HG03571 (cell line): ENCODE measurements around the gene SRD5A3.
"Not testable (repeated sequence)": the region's sequence is repeated elsewhere in the genome, so short reads cannot be mapped to it uniquely, and the experiment has no call there.

ENCODE experiments used
- ATAC-seq: cut with Tn5 transposase; IDR thresholded peaks from one replicate; pipeline ENCODE4 v1.9.1; 2021; ENCODE audit not compliant: unreplicated experiment

Gene SRD5A3

GRCh38 chr4:55345054-55345453 is 988 bp upstream of the SRD5A3 start:
- no peak for ATAC-seq

- no peak for ATAC-seq
Observed at GRCh38 chr4:55346851-55347255, 811 bp downstream of the SRD5A3 start.

GRCh38 chr4:55347610-55348228 is 1.7 kb downstream of the SRD5A3 start:
- ATAC-seq = no peak

- ATAC-seq = no peak
Observed at GRCh38 chr4:55348466-55348865, 2.4 kb downstream of the SRD5A3 start.

GRCh38 chr4:55350870-55351269 is 4.8 kb downstream of the SRD5A3 start:
- ATAC-seq = not testable (repeated sequence)

GRCh38 chr4:55351824-55352223 is 5.8 kb downstream of the SRD5A3 start:
- no peak for ATAC-seq

- ATAC-seq = no peak
Observed at GRCh38 chr4:55352726-55353125, 6.7 kb downstream of the SRD5A3 start.

- not testable (repeated sequence) for ATAC-seq
Observed at GRCh38 chr4:55353228-55353747, 7.2 kb downstream of the SRD5A3 start.

DNA sequence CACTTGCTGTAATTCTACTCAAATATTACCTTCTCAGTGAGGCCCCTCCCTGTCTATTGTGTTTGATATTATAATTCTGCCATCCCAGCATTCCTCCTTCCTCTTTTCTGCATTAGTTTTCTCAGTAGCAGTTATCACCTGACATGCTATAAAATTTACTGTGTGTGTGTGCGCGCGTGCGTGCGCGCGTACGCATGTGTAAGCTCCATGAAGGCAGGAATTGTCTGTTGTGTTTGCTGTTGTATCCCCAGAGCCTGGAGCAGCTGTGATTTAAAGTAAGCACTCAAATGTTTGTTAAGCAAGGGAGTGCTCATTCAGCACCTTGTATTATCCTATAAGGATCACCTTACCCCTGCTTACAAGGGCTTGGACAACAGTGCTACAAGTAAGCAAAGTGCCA is 8.6 kb downstream of the SRD5A3 start:
- ATAC-seq = no peak

DNA sequence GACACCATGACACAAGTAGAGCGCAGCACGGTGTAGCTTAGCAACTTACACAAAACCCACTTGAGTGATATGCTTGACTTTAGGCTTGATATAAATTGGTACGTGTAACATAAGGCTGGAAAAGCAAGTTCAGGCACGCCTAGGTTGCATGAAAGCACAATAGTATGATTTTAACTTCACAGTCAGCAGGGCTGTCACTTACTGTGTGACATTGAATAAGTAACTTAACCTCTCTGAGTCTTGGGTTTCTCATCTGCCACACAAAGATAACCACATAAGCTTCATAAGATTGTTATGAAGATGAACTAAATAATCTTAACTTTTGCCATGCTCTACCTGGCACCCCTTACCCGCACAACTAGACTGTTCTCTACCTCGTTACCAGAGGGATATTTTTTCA is 9.5 kb downstream of the SRD5A3 start:
- no peak for ATAC-seq

- no peak for ATAC-seq
Observed at GRCh38 chr4:55356991-55357461, 11.0 kb downstream of the SRD5A3 start.

DNA sequence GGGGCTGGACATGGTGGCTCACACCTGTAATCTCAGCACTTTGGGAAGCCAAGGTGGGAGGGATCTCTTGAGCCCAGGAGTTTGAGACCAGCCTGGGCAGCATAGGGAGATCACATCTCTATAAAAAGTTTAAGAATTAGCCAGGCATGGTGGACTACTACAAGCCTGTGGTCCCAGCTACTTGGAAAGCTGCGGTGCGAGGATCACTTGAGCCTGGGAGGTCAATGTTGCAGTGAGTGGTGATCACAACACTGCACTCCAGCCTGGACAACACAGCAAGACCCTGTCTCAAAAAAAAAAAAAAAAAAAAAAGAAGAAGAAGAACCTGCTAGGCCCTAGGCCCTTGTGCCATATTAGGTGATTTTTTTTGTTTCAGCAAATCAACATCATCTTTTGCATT is 12.2 kb downstream of the SRD5A3 start:
- ATAC-seq = no peak

DNA sequence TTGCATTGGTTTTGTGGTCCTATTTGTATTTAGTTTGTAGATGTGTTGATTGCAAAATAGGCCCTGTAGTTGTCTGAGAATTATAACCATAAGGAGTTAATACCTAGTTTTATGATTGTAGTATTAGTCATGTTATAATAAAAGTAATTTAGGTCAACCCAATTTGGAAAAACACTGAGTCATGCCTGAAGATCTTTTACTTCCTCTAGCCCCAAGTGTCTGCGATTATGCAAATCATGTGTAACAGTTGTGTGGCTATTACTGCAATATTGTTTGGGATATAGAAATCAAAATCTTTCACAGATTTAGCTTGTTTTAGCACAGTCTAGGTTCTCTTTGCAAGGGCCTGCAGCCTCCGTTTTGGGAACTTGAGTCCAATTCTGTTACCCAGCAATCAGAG is 12.6 kb downstream of the SRD5A3 start:
- peak; percentile 70 for ATAC-seq

DNA sequence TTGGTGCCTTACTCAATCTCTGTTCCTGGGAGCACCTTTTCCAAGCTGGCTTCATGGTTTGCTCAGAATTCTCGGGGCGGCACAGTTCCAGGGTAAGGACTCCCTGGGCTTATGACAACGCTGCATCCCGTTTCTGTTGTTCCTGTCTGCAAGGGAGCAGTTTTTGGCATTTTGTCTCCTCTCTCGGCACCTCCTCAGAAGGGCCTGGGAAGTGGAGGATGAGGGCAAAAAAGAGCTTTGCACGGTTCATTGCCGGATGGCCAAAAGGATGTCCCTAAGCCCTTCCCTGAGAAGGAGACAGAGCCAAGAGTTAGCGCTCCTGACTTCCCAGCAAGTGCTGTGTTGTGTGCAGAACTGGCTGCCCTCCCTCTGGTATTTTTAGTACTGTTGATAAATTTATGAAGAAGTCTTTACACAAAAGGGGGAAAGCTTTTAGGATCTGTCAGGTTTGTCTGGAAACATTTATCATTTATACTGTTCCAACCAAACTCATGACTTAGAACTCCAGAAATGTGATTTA is 13.4 kb downstream of the SRD5A3 start:
- ATAC-seq = no peak

GRCh38 chr4:55362938-55363337 is 16.9 kb downstream of the SRD5A3 start:
- ATAC-seq = not testable (repeated sequence)

GRCh38 chr4:55363691-55364351 is 17.8 kb downstream of the SRD5A3 start:
- ATAC-seq = no peak

DNA sequence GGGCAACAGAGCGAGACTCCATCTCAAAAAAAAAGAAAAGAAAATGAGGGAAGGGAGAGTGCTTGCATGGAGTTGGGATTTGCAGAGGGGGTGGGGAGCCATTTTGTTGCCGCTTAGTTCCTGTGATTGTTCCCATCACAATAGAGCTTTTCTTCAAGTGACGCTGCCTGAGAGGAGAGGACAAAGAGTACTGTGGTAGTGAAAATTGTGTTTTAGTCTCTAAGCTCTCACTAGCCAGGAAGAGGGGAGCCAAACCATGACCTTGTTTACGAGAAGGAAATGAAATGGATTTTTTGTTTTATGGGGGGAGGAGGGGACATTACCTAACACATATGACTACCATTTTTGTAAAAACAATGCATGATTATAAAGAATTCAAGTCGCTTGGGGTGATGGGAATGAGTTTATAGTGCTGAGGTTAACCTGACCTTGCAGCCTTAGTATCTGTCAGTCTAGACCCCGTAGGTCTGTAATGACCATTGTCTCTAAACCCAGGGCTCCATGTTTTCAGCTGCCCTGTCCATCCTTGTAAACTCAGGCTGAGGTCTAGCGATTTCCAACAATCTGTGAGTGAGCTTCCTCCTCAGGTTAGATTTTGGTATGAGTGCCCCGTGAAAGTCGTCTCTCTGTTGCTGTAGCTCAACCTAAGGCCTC is 18.8 kb downstream of the SRD5A3 start:
- ATAC-seq = no peak

- ATAC-seq = no peak
Observed at GRCh38 chr4:55365345-55365728, 19.3 kb downstream of the SRD5A3 start.

- ATAC-seq = no peak
Observed at GRCh38 chr4:55366621-55367020, 20.6 kb downstream of the SRD5A3 start.

GRCh38 chr4:55367084-55367722 is 21.2 kb downstream of the SRD5A3 start:
- ATAC-seq = no peak

GRCh38 chr4:55369968-55370367 is 23.9 kb downstream of the SRD5A3 start:
- ATAC-seq = no peak
